GM12878 (cell line): Measurements from ENCODE around the gene RUFY4. TPM values are rescaled to one million over a fixed set of nuclear protein-coding genes. Genes with fewer than 3 reads are reported as not detected.

Source experiments
- ATAC-seq: fragments of 200-7000 bp; cut with Tn5 transposase; 3 replicates; pipeline ENCODE4 v1.9.1; 2020; ENCODE audit warnings: mild to moderate bottlenecking, moderate library complexity
- BruUV-seq: library from RNA; stranded (reverse); fragments of 400-500 nt; replicated peaks from 2 replicates; lab custom pipeline; 2021; lab: Mats Ljungman, UMichigan
- CTCF ChIA-PET: fragments of 300-600 bp; sonication (Branson Sonifier 250); formaldehyde crosslinking; extraction: SDS; loops from one replicate; lab custom pipeline; 2021; ENCODE audit warnings: inconsistent platforms; lab: Yijun Ruan, JAX
- POLR2A ChIA-PET: fragments of 350-600 bp; formaldehyde crosslinking; extraction: SDS; loops from one replicate; lab custom pipeline; 2021; ENCODE audit warnings: inconsistent platforms; lab: Charles Lee
- RAD21 ChIA-PET: fragments of 300-600 bp; sonication (Branson Sonifier 250); formaldehyde crosslinking; loops from one replicate; lab custom pipeline; 2023; ENCODE audit warnings: antibody characterized with exemption; ENCODE audit not compliant: unreplicated experiment; lab: Charles Lee
- SMC1A ChIA-PET: fragments of 300-600 bp; sonication (Branson Sonifier 250); formaldehyde crosslinking; loops from one replicate; lab custom pipeline; 2023; ENCODE audit not compliant: unreplicated experiment, uncharacterized antibody; lab: Charles Lee
- DNase-seq: peaks from one replicate; pipeline ENCODE4 v3.0.0-alpha.2; 2011; ENCODE audit warnings: low read depth, low spot score
- FAIRE-seq: peaks from 3 replicates; lab custom pipeline; 2011; peaks lifted over from hg19 to GRCh38; lab: Jason Lieb, UNC
- H2AFZ ChIP-seq: 2 replicates; pipeline ENCODE4 v1.6.0; 2011; ENCODE audit warnings: low read depth, low read length, control low read depth; ENCODE audit not compliant: control insufficient read depth
- H3K27ac ChIP-seq: 2 replicates; pipeline ENCODE4 v1.5.1; 2011; ENCODE audit warnings: control low read depth; ENCODE audit not compliant: control insufficient read depth, insufficient read depth
- H3K27me3 ChIP-seq, 2 experiments: replicated peaks in 1 of 2; 2 replicates each; pipeline versions ENCODE4 v1.6.0 to v1.6.1; 2011; ENCODE audit warnings: low read length in 1 of 2; ENCODE audit not compliant: control insufficient read depth in 2 of 2, insufficient read depth in 2 of 2
- H3K36me3 ChIP-seq, 2 experiments: 2 replicates each; pipeline ENCODE4 v1.5.1; 2011; ENCODE audit warnings: low read length in 1 of 2; ENCODE audit not compliant: control insufficient read depth in 2 of 2, insufficient read depth in 2 of 2
- H3K4me1 ChIP-seq: 2 replicates; pipeline ENCODE4 v1.6.1; 2011; ENCODE audit warnings: mild to moderate bottlenecking, low read length, moderate library complexity, mixed read lengths; ENCODE audit not compliant: control insufficient read depth, insufficient read depth
- H3K4me2 ChIP-seq: 2 replicates; pipeline ENCODE4 v1.6.0; 2011; ENCODE audit warnings: control low read depth; ENCODE audit not compliant: control insufficient read depth, insufficient read depth
- H3K4me3 ChIP-seq: fragments of 200-600 bp; sonication (generic); 2 replicates; pipeline ENCODE4 v1.5.1; 2016
- H3K79me2 ChIP-seq: 2 replicates; pipeline ENCODE4 v1.6.0; 2011; ENCODE audit warnings: low read length; ENCODE audit not compliant: control insufficient read depth, insufficient read depth
- H3K9ac ChIP-seq: 2 replicates; pipeline ENCODE4 v1.8.0; 2011; ENCODE audit warnings: low read length, control low read depth, mixed read lengths; ENCODE audit not compliant: control insufficient read depth, insufficient read depth
- H3K9me3 ChIP-seq: replicated peaks from 3 replicates; pipeline ENCODE4 v1.5.1; 2011; ENCODE audit warnings: mild to moderate bottlenecking, low read length; ENCODE audit not compliant: control insufficient read depth, insufficient read depth
- H4K20me1 ChIP-seq: 2 replicates; pipeline ENCODE4 v1.6.0; 2011; ENCODE audit not compliant: control insufficient read depth, insufficient read depth
- CTCF ChIP-seq, 3 experiments: IDR thresholded peaks in 2 of 3; conservative IDR thresholded peaks in 1 of 3; 2 replicates each; pipeline ENCODE4 v1.5.1; 2011; ENCODE audit warnings: low read depth in 3 of 3, low read length in 3 of 3, mild to moderate bottlenecking in 3 of 3, control low read depth in 2 of 3, moderate library complexity in 2 of 3, inconsistent platforms in 1 of 3, mixed read lengths in 1 of 3; ENCODE audit not compliant: control insufficient read depth in 2 of 3, insufficient read depth in 1 of 3; ENCODE audit errors: extremely low read depth in 1 of 3
- ETV6 ChIP-seq, 2 experiments: fragments of 450-650 bp in 1 of 2; IDR thresholded peaks in 1 of 2; conservative IDR thresholded peaks in 1 of 2; 2 replicates each; pipeline ENCODE4 v1.6.1; 2014; ENCODE audit warnings: antibody characterized with exemption in 1 of 2, borderline replicate concordance in 1 of 2, low read depth in 1 of 2, mild to moderate bottlenecking in 1 of 2, moderate library complexity in 1 of 2
- HCFC1 ChIP-seq: fragments of 150-350 bp; IDR thresholded peaks from 2 replicates; pipeline ENCODE4 v1.6.1; 2014; ENCODE audit warnings: low read length
- IRF4 ChIP-seq: IDR thresholded peaks from 2 replicates; pipeline ENCODE4 v1.6.1; 2011; ENCODE audit warnings: low read depth, low read length
- IRF5 ChIP-seq: fragments of 450-650 bp; IDR thresholded peaks from 2 replicates; pipeline ENCODE4 v1.6.1; 2017; ENCODE audit warnings: borderline replicate concordance
- KLF5 ChIP-seq: fragments of 450-650 bp; IDR thresholded peaks from 2 replicates; pipeline ENCODE4 v1.6.1; 2014; ENCODE audit warnings: mild to moderate bottlenecking; ENCODE audit not compliant: partially characterized antibody
- LARP7 ChIP-seq: fragments of 450-650 bp; IDR thresholded peaks from 2 replicates; pipeline ENCODE4 v1.6.1; 2017; ENCODE audit warnings: mild to moderate bottlenecking
- NFYA ChIP-seq: IDR thresholded peaks from 2 replicates; pipeline ENCODE4 v1.6.1; 2011; ENCODE audit warnings: low read depth, mild to moderate bottlenecking, low read length, improper control_type of control experiment, borderline replicate concordance
- NKRF ChIP-seq: fragments of 450-650 bp; conservative IDR thresholded peaks from 2 replicates; pipeline ENCODE4 v1.6.1; 2017; ENCODE audit warnings: mild to moderate bottlenecking, moderate library complexity
- ZNF384 ChIP-seq: IDR thresholded peaks from 2 replicates; pipeline ENCODE4 v1.6.1; 2012; ENCODE audit warnings: low read depth, mild to moderate bottlenecking, low read length, improper control_type of control experiment, borderline replicate concordance
- WGBS: methylation state at CpG from one replicate; pipeline ENCODE4 v1.1.6; 2016; ENCODE audit warnings: low lambda C conversion rate; ENCODE audit not compliant: insufficient replicate concordance, insufficient coverage; ENCODE audit errors: missing lambda C conversion rate; 5-methylcytosine and 5-hydroxymethylcytosine counted together
- in situ Hi-C: fragments of 300-500 bp; cut with MboI; formaldehyde crosslinking; loops from 9 replicates; pipeline ENCODE4 v1.14.3; 2018; ENCODE audit warnings: mixed read lengths
- intact Hi-C: fragments of 100-400 bp; cut with micrococcal nuclease; formaldehyde crosslinking; loops from one replicate; pipeline ENCODE4 v1.14.2; 2022; ENCODE audit not compliant: unreplicated experiment
- polyA plus RNA-seq, 11 experiments: library from polyadenylated mRNA; depleted of rRNA in 4 of 11; unstranded in 6 of 11; stranded (reverse) in 5 of 11; fragments of >200 nt; fragmentation: Nextera tagmentation in 4 of 11; fragmentation: Illumina TruSeq in 1 of 11; extraction: Ambion mirVana in 4 of 11; extraction: Trizol in 1 of 11; gene quantifications; 1 replicate in 1 of 11; 2 replicates in 10 of 11; pipeline versions ENCODE4 v1.2.1 to v1.2.3, GENCODE V29; 2011 to 2016; ENCODE audit warnings: inconsistent platforms in 2 of 11, missing spikeins in 2 of 11, low read depth in 1 of 11
- total RNA-seq, 4 experiments: library from RNA; depleted of rRNA in 3 of 4; stranded (reverse); fragments of >200 nt in 3 of 4; fragmentation: Illumina TruSeq in 1 of 4; extraction: Trizol in 1 of 4; gene quantifications; 2 replicates each; pipeline versions ENCODE4 v1.2.1 to v1.2.3, GENCODE V29; 2013 to 2021

The RUFY4 gene
- total and polyA plus RNA-seq, 10 of the 15 experiments (the other 5 are each of a cell fraction or from before 2014, with no cell fraction given) = 0.05 to 2.7 (median 0.90) TPM

- Histone ChIP-seq H4K20me1 (no peaks in the 10 kb centered on the region), H3K4me2 (no peak overlapping the region), H3K9ac (no peak overlapping the region), H3K36me3 (no peaks in the 10 kb centered on the region), H3K9me3 (no peaks in the 10 kb centered on the region), H3K79me2 (no peaks in the 10 kb centered on the region), H3K27ac (no peak overlapping the region), H3K4me3 (no peak overlapping the region), H3K4me1 (no peaks in the 10 kb centered on the region), H3K27me3 (no peaks in the 10 kb centered on the region), H2AFZ (no peak overlapping the region)
- ChIA-PET POLR2A (no interaction called here), CTCF (no interaction called here), RAD21 (no interaction called here), SMC1A (no interaction called here)
- in situ Hi-C loops = no loop called here
- no peak for FAIRE-seq
- no TSS peak for BruUV-seq
- DNase-seq = no peak
- no peak for ATAC-seq
- WGBS = 28% methylated on average over 6 of the region's 6 CpGs
- intact Hi-C loops = no loop called here
- TF ChIP-seq CTCF (IDR thresholded peaks at IDR 0.05 in 2 of 3, conservative IDR thresholded peaks at IDR 0.05 in 1 of 3; ENCODE audit: control insufficient read depth in 2 of 3, extremely low read depth in 1 of 3, insufficient read depth in 1 of 3, low read depth in 3 of 3, low read length in 3 of 3) = 0 out of 6 replicates have a peak, but pooled peaks of 1 of the 3 experiments have one; percentile 10
- no peak for TF ChIP-seq NFYA
- TF ChIP-seq ZNF384 = no peak
- no peak for TF ChIP-seq LARP7
- TF ChIP-seq, all 136 proteins: peak for 1
These were observed 48.0 kb upstream of the RUFY4 start for GRCh38 chr2:218020966-218021535.

- DNase-seq (no peak), ATAC-seq (no peak), FAIRE-seq (no peak)
- Histone ChIP-seq H3K79me2 (no peaks in the 10 kb centered on the region), H2AFZ (no peak overlapping the region), H3K36me3 (no peaks in the 10 kb centered on the region), H3K9ac (no peak overlapping the region), H3K4me2 (no peak overlapping the region), H3K9me3 (no peaks in the 10 kb centered on the region), H3K4me1 (no peaks in the 10 kb centered on the region), H3K27me3 (no peaks in the 10 kb centered on the region), H3K27ac (no peak overlapping the region), H3K4me3 (no peak overlapping the region), H4K20me1 (no peaks in the 10 kb centered on the region)
- intact Hi-C loops = no loop called here
- in situ Hi-C loops = no loop called here
- 7% methylated on average over 12 of the region's 12 CpGs for WGBS
- ChIA-PET CTCF (no interaction called here), POLR2A (no interaction called here), RAD21 (no interaction called here), SMC1A (no interaction called here)
- BruUV-seq = no TSS peak
- no peak for TF ChIP-seq IRF4
- no peak for TF ChIP-seq ETV6 (conservative IDR thresholded peaks at IDR 0.05 in 1 of 2, IDR thresholded peaks at IDR 0.05 in 1 of 2; ENCODE audit: borderline replicate concordance in 1 of 2, low read depth in 1 of 2)
- no peak for TF ChIP-seq NKRF
- TF ChIP-seq KLF5 = no peak
- TF ChIP-seq HCFC1 = no peak
- TF ChIP-seq IRF5 = no peak
These were observed 47.4 kb upstream of the RUFY4 start for GRCh38 chr2:218021536-218022071.
